T-cell (primary cell): ENCODE data around the gene ABCA7. TPM values are rescaled to one million over a fixed set of nuclear protein-coding genes. Genes with fewer than 3 reads are reported as not detected.
A peak's percentile ranks its signal among the peaks of the same experiment; 100 is the strongest.

Experiments
- ATAC-seq, 4 experiments: fragments of 200-7000 bp in 3 of 4; fragments of 150-1000 bp in 1 of 4; cut with Tn5 transposase; replicated peaks in 1 of 4; 1 replicate in 3 of 4; 2 replicates in 1 of 4; pipeline ENCODE4 v1.10.0; 2021; ENCODE audit warnings: moderate library complexity in 3 of 4, mild to moderate bottlenecking in 2 of 4, moderate number of reproducible peaks in 1 of 4
- CTCF ChIA-PET, 2 donors: fragments of 300-600 bp; sonication (Branson Sonifier 250); formaldehyde crosslinking; loops; one replicate each; lab custom pipeline; 2022; ENCODE audit warnings: antibody characterized with exemption in 2 of 2; lab: Charles Lee
- POLR2A ChIA-PET, 2 donors: fragments of 300-600 bp; sonication (Branson Sonifier 250); formaldehyde crosslinking; loops; one replicate each; lab custom pipeline; 2022; ENCODE audit warnings: antibody characterized with exemption in 2 of 2; lab: Charles Lee
- DNase-seq, 35 experiments: peaks; one replicate each; pipeline versions ENCODE4 v3.0.0 to v3.0.0-alpha.2; 2013 to 2023
- H3K27ac ChIP-seq: one replicate; pipeline ENCODE4 v1.5.1; 2013; ENCODE audit warnings: low read length
- H3K27me3 ChIP-seq, 2 experiments: replicated peaks in 1 of 2; 1 replicate in 1 of 2; 2 replicates in 1 of 2; pipeline versions ENCODE4 v1.6.1 to v1.7.0; 2013; ENCODE audit warnings: low read length in 1 of 2, mixed read lengths in 1 of 2; ENCODE audit not compliant: control insufficient read depth in 2 of 2, insufficient read depth in 2 of 2; ENCODE audit errors: extremely low read depth in 1 of 2
- H3K36me3 ChIP-seq, 2 donors: 1 replicate in 1 of 2; 2 replicates in 1 of 2; pipeline versions ENCODE4 v1.6.1 to v1.7.0; 2013; ENCODE audit warnings: low read length in 1 of 2; ENCODE audit not compliant: control insufficient read depth in 2 of 2, insufficient read depth in 1 of 2; ENCODE audit errors: extremely low read depth in 1 of 2
- H3K4me1 ChIP-seq, 2 experiments: 1 replicate in 1 of 2; 2 replicates in 1 of 2; pipeline versions ENCODE4 v1.6.1 to v1.7.0; 2013; ENCODE audit warnings: low read length in 2 of 2, mixed read lengths in 1 of 2; ENCODE audit not compliant: insufficient read depth in 2 of 2, control insufficient read depth in 1 of 2; ENCODE audit errors: extremely low read depth in 1 of 2
- H3K4me3 ChIP-seq, 2 donors: 1 replicate in 1 of 2; 2 replicates in 1 of 2; pipeline versions ENCODE4 v1.5.1 to v1.7.0; 2013; ENCODE audit warnings: mild to moderate bottlenecking in 2 of 2, low read length in 1 of 2, moderate library complexity in 1 of 2; ENCODE audit not compliant: control insufficient read depth in 1 of 2; ENCODE audit errors: extremely low read depth in 1 of 2
- H3K9me3 ChIP-seq: 2 replicates; pipeline ENCODE4 v1.7.0; 2013
- H3K27ac Mint-ChIP-seq, 2 donors: one replicate each; pipeline ENCODE4 v1.8.0; 2020 to 2021; ENCODE audit warnings: mild to moderate bottlenecking in 2 of 2, mixed read lengths in 2 of 2
- H3K27me3 Mint-ChIP-seq, 2 donors: one replicate each; pipeline ENCODE4 v1.8.0; 2021 to 2022; ENCODE audit warnings: mixed read lengths in 2 of 2
- H3K36me3 Mint-ChIP-seq: one replicate; pipeline ENCODE4 v1.8.0; 2021; ENCODE audit warnings: mixed read lengths
- H3K4me1 Mint-ChIP-seq, 3 donors: one replicate each; pipeline ENCODE4 v1.8.0; 2020 to 2022; ENCODE audit warnings: mixed read lengths in 3 of 3, mild to moderate bottlenecking in 1 of 3
- H3K4me3 Mint-ChIP-seq, 3 donors: one replicate each; pipeline ENCODE4 v1.8.0; 2020 to 2022; ENCODE audit warnings: mild to moderate bottlenecking in 3 of 3, mixed read lengths in 3 of 3, moderate library complexity in 3 of 3
- H3K9me3 Mint-ChIP-seq, 3 donors: one replicate each; pipeline ENCODE4 v1.8.0; 2020 to 2022; ENCODE audit warnings: mixed read lengths in 3 of 3
- WGBS: methylation state at CpG from one replicate; pipeline ENCODE4 v1.1.5; 2013; ENCODE audit warnings: missing lambda C conversion rate; ENCODE audit not compliant: insufficient coverage; 5-methylcytosine and 5-hydroxymethylcytosine counted together
- total RNA-seq, 35 experiments: library from RNA in 6 of 35; stranded (reverse) in 6 of 35; fragments of 120-200 nt in 1 of 35; gene quantifications; one replicate each; pipeline versions ENCODE4 v1.2.1 to v1.2.4 and lab custom pipeline; 2013 to 2026

Gene ABCA7
- total RNA-seq, 5 donors from 2014 or later (not counting 1 experiment from before 2014, with no cell fraction given): 166 to 217 (median 178) TPM

GRCh38 chr19:1109032-1109551 lies 69.2 kb downstream of the ABCA7 start:
- Histone ChIP-seq H3K27me3 (no peaks in the 10 kb centered on the region), H3K9me3 (no peaks in the 10 kb centered on the region), H3K27ac (no peak overlapping the region), H3K4me3 (no peak overlapping the region), H3K36me3 (peaks cover 4 to 44% of the 10 kb centered on the region in 2 donors), H3K4me1 (peaks cover 4 to 43% of the 10 kb centered on the region in 2 experiments)
- H3K27ac Mint-ChIP-seq: no peak overlapping the region
- no peaks in the 10 kb centered on the region for H3K36me3 Mint-ChIP-seq
- no peak overlapping the region for H3K4me3 Mint-ChIP-seq
- peak in 1 of 35 experiments; percentile 20 for DNase-seq
- ChIA-PET CTCF (no interaction called here), POLR2A (no interaction called here)
- H3K9me3 Mint-ChIP-seq: no peaks in the 10 kb centered on the region
- no peak for ATAC-seq
- H3K27me3 Mint-ChIP-seq: no peaks in the 10 kb centered on the region
- H3K4me1 Mint-ChIP-seq: peaks cover 0 to 11% (median 9%) of the 10 kb centered on the region in 3 donors
- WGBS: 93% methylated on average over 37 of the region's 48 CpGs

- H3K4me1 Mint-ChIP-seq: peaks cover 0 to 11% (median 8%) of the 10 kb centered on the region in 3 donors
These were observed 70.1 kb downstream of the ABCA7 start for GRCh38 chr19:1109697-1110671.

GRCh38 chr19:1110809-1111640 lies 71.1 kb downstream of the ABCA7 start:
- Mint-ChIP-seq H3K4me3 (no peak overlapping the region), H3K4me1 (peaks cover 0 to 6% (median 5%) of the 10 kb centered on the region in 3 donors), H3K27ac (peak overlapping the region in 1 of 2 donors; percentile 19), H3K36me3 (no peaks in the 10 kb centered on the region), H3K27me3 (no peaks in the 10 kb centered on the region), H3K9me3 (no peaks in the 10 kb centered on the region)
- peaks cover 0 to 31% of the 10 kb centered on the region in 2 experiments for H3K4me1 ChIP-seq
- DNase-seq (no peak), ATAC-seq (no peak)
- POLR2A ChIA-PET: no interaction called here
- H3K27me3 ChIP-seq: no peaks in the 10 kb centered on the region
- CTCF ChIA-PET: interaction anchor here in 1 of 2 donors (1.0 kb wide), 1 partner anchor 36 kb away, joined by 3 read pairs; no protein-coding TSS in a partner anchor
- 95% methylated on average over 9 of the region's 18 CpGs for WGBS
- H3K36me3 ChIP-seq: peaks cover 7 to 54% of the 10 kb centered on the region in 2 donors
- no peak overlapping the region for H3K4me3 ChIP-seq
- H3K27ac ChIP-seq: peak overlapping the region; percentile 12
- no peaks in the 10 kb centered on the region for H3K9me3 ChIP-seq

More at GRCh38 chr19:1109697-1110671, 70.1 kb downstream of the ABCA7 start:
- no peak for ATAC-seq
- Histone ChIP-seq H3K27ac (no peak overlapping the region), H3K36me3 (peaks cover 7 to 48% of the 10 kb centered on the region in 2 donors), H3K27me3 (no peaks in the 10 kb centered on the region), H3K4me3 (no peak overlapping the region), H3K9me3 (no peaks in the 10 kb centered on the region), H3K4me1 (peaks cover 3 to 42% of the 10 kb centered on the region in 2 experiments)
- no peaks in the 10 kb centered on the region for H3K9me3 Mint-ChIP-seq
- no peaks in the 10 kb centered on the region for H3K36me3 Mint-ChIP-seq
- 96% methylated on average over 48 of the region's 54 CpGs for WGBS
- DNase-seq: no peak
- no peak overlapping the region for H3K4me3 Mint-ChIP-seq
- CTCF ChIA-PET: interaction anchor here in 1 of 2 donors (1.0 kb wide), 1 partner anchor 35 kb away, joined by 3 read pairs; no protein-coding TSS in a partner anchor
- POLR2A ChIA-PET: no interaction called here
- H3K27me3 Mint-ChIP-seq: no peaks in the 10 kb centered on the region
- no peak overlapping the region for H3K27ac Mint-ChIP-seq

GRCh38 chr19:1111641-1112267 lies 71.8 kb downstream of the ABCA7 start:
- Mint-ChIP-seq H3K4me1 (peaks cover 0 to 4% (median 3%) of the 10 kb centered on the region in 3 donors), H3K36me3 (no peaks in the 10 kb centered on the region)

GRCh38 chr19:1112268-1113029 lies 72.5 kb downstream of the ABCA7 start:
- Histone ChIP-seq H3K4me3 (no peak overlapping the region), H3K27me3 (no peaks in the 10 kb centered on the region), H3K36me3 (peaks cover 14 to 58% of the 10 kb centered on the region in 2 donors), H3K27ac (no peak overlapping the region), H3K4me1 (peaks cover 0 to 19% of the 10 kb centered on the region in 2 experiments), H3K9me3 (no peaks in the 10 kb centered on the region)
- CTCF ChIA-PET: interaction anchor here in 1 of 2 donors (0.6 to 0.7 kb wide), 3 partner anchors 21 to 189 kb away, joined by 3 to 6 read pairs (median 3); no protein-coding TSS in a partner anchor
- H3K9me3 Mint-ChIP-seq: no peaks in the 10 kb centered on the region
- no peaks in the 10 kb centered on the region for H3K27me3 Mint-ChIP-seq
- ATAC-seq: no peak
- no peaks in the 10 kb centered on the region for H3K36me3 Mint-ChIP-seq
- no peak overlapping the region for H3K27ac Mint-ChIP-seq
- no peak overlapping the region for H3K4me3 Mint-ChIP-seq
- peak in 1 of 35 experiments; percentile 23 for DNase-seq
- WGBS: 93% methylated on average over 66 of the region's 71 CpGs
- peaks cover 0 to 2% (median 1%) of the 10 kb centered on the region in 3 donors for H3K4me1 Mint-ChIP-seq
- POLR2A ChIA-PET: interaction anchor here in 1 of 2 donors (0.6 kb wide), 2 partner anchors 45 to 339 kb away, joined by 5 read pairs; no protein-coding TSS in a partner anchor

More at GRCh38 chr19:1111641-1112267, 71.8 kb downstream of the ABCA7 start:
- no peak for DNase-seq
- Histone ChIP-seq H3K27ac (no peak overlapping the region), H3K27me3 (no peaks in the 10 kb centered on the region), H3K9me3 (no peaks in the 10 kb centered on the region), H3K4me3 (no peak overlapping the region), H3K36me3 (peaks cover 11 to 54% of the 10 kb centered on the region in 2 donors), H3K4me1 (peaks cover 0 to 24% of the 10 kb centered on the region in 2 experiments)
- Mint-ChIP-seq H3K9me3 (no peaks in the 10 kb centered on the region), H3K4me3 (no peak overlapping the region), H3K27ac (no peak overlapping the region), H3K27me3 (no peaks in the 10 kb centered on the region)
- 96% methylated on average over 13 of the region's 18 CpGs for WGBS
- ATAC-seq: no peak
- CTCF ChIA-PET: interaction anchor here in 1 of 2 donors (0.6 to 0.7 kb wide), 3 partner anchors 21 to 189 kb away, joined by 3 to 6 read pairs (median 3); no protein-coding TSS in a partner anchor
- POLR2A ChIA-PET: interaction anchor here in 1 of 2 donors (0.6 kb wide), 2 partner anchors 46 to 340 kb away, joined by 5 read pairs; no protein-coding TSS in a partner anchor
